NT2/D1 (cell line): ENCODE results near the gene ZBTB22.

Experiments used
- YY1 ChIP-seq: IDR thresholded peaks from 2 replicates; pipeline ENCODE4 v1.6.1; 2011; ENCODE audit not compliant: insufficient read length, insufficient read depth
- ZNF274 ChIP-seq: IDR thresholded peaks from 2 replicates; pipeline ENCODE4 v1.6.1; 2011; ENCODE audit warnings: mild to moderate bottlenecking, low read depth, low read length

- TF ChIP-seq ZNF274 = no peak
- TF ChIP-seq YY1 = no peak
Measured at GRCh38 chr6:33272275-33273128, 45.0 kb downstream of the ZBTB22 start.
